Vagina (tissue), 2 donors: Measurements from ENCODE around the gene CHD6. TPM values are rescaled to one million over a fixed set of nuclear protein-coding genes. Genes with fewer than 3 reads are reported as not detected.

Source experiments
- DNase-seq, 2 donors: peaks; one replicate each; pipeline ENCODE4 v3.0.0-alpha.2; 2017; ENCODE audit errors: extremely low spot score in 2 of 2
- H3K27ac ChIP-seq: fragments of 200-600 bp; sonication (generic); one replicate; pipeline ENCODE4 v1.5.1; 2019
- H3K27me3 ChIP-seq: fragments of 200-600 bp; sonication (generic); one replicate; pipeline ENCODE4 v1.5.1; 2019
- H3K36me3 ChIP-seq, 2 donors: fragments of 200-600 bp; sonication (generic); one replicate each; pipeline ENCODE4 v1.5.1; 2017 to 2019
- H3K4me1 ChIP-seq: fragments of 200-600 bp; sonication (generic); one replicate; pipeline ENCODE4 v1.5.1; 2019
- H3K4me3 ChIP-seq, 2 donors: fragments of 200-600 bp; sonication (generic); 1 replicate in 1 of 2; 2 replicates in 1 of 2; pipeline ENCODE4 v1.5.1; 2016 to 2019
- H3K9me3 ChIP-seq: fragments of 200-600 bp; sonication (generic); one replicate; pipeline ENCODE4 v1.5.1; 2019
- CTCF ChIP-seq, 3 experiments: fragments of 450-650 bp in 2 of 3; fragments of 200-600 bp in 1 of 3; sonication (generic) in 1 of 3; IDR thresholded peaks; one replicate each; pipeline ENCODE4 v1.5.1; 2017 to 2019; ENCODE audit warnings: antibody characterized with exemption in 3 of 3, mild to moderate bottlenecking in 2 of 3, moderate library complexity in 2 of 3
- POLR2A ChIP-seq, 2 donors: fragments of 450-650 bp; IDR thresholded peaks; one replicate each; pipeline ENCODE4 v1.6.1; 2017; ENCODE audit warnings: antibody characterized with exemption in 2 of 2, mild to moderate bottlenecking in 2 of 2, moderate library complexity in 2 of 2
- POLR2AphosphoS5 ChIP-seq, 2 donors: sonication (generic); formaldehyde crosslinking; IDR thresholded peaks; one replicate each; pipeline ENCODE4 v1.9.0; 2017; ENCODE audit warnings: antibody characterized with exemption in 2 of 2, mild to moderate bottlenecking in 2 of 2, low read depth in 1 of 2; ENCODE audit not compliant: insufficient read depth in 1 of 2
- intact Hi-C: fragments of 100-400 bp; cut with DNase I; formaldehyde crosslinking; loops from one replicate; pipeline ENCODE4 v1.15.1; 2023
- total RNA-seq: library from RNA; depleted of rRNA; stranded (reverse); fragments of >200 nt; gene quantifications from one replicate; pipeline ENCODE4 v1.2.3, GENCODE V29; 2016

Gene CHD6
- total RNA-seq, 1 donor from 2014 or later: 37.6 TPM

- intact Hi-C loops: no loop called here
- Histone ChIP-seq H3K27me3 (no peaks in the 10 kb centered on the region), H3K9me3 (no peaks in the 10 kb centered on the region), H3K4me3 (no peak overlapping the region), H3K4me1 (peaks cover 10% of the 10 kb centered on the region), H3K36me3 (no peaks in the 10 kb centered on the region), H3K27ac (no peak overlapping the region)
- no peak for DNase-seq
- no peak for TF ChIP-seq CTCF (IDR thresholded peaks at IDR 0.05)
- TF ChIP-seq POLR2AphosphoS5 (IDR thresholded peaks at IDR 0.05; ENCODE audit: insufficient read depth in 1 of 2, low read depth in 1 of 2): no peak
- TF ChIP-seq POLR2A (IDR thresholded peaks at IDR 0.05): no peak
Measured at GRCh38 chr20:41643504-41643938, 25.3 kb upstream of the CHD6 start.

- intact Hi-C loops: no loop called here
- no peak for TF ChIP-seq POLR2A (IDR thresholded peaks at IDR 0.05)
Measured at GRCh38 chr20:41639630-41640029, 21.5 kb upstream of the CHD6 start.

GRCh38 chr20:41638456-41638855 is 20.3 kb upstream of the CHD6 start:
- intact Hi-C loops: no loop called here
- TF ChIP-seq POLR2A (IDR thresholded peaks at IDR 0.05): no peak
- no peak for TF ChIP-seq POLR2AphosphoS5 (IDR thresholded peaks at IDR 0.05; ENCODE audit: insufficient read depth in 1 of 2, low read depth in 1 of 2)
- TF ChIP-seq CTCF (IDR thresholded peaks at IDR 0.05): no peak
- no peak for DNase-seq
- Histone ChIP-seq H3K36me3 (no peaks in the 10 kb centered on the region), H3K27ac (no peak overlapping the region), H3K27me3 (no peaks in the 10 kb centered on the region), H3K4me3 (no peak overlapping the region), H3K9me3 (no peaks in the 10 kb centered on the region), H3K4me1 (peaks cover under 1% of the 10 kb centered on the region)

More at GRCh38 chr20:41639630-41640029, 21.5 kb upstream of the CHD6 start:
- H3K27ac ChIP-seq: no peak overlapping the region
- H3K4me3 ChIP-seq: no peak overlapping the region
- no peak for DNase-seq
- no peaks in the 10 kb centered on the region for H3K36me3 ChIP-seq
- peaks cover 8% of the 10 kb centered on the region for H3K4me1 ChIP-seq
- H3K9me3 ChIP-seq: no peaks in the 10 kb centered on the region
- no peaks in the 10 kb centered on the region for H3K27me3 ChIP-seq

GRCh38 chr20:41635158-41635557 is 17.0 kb upstream of the CHD6 start:
- no peaks in the 10 kb centered on the region for H3K36me3 ChIP-seq
- TF ChIP-seq CTCF (IDR thresholded peaks at IDR 0.05) (no peak), POLR2A (IDR thresholded peaks at IDR 0.05) (no peak), POLR2AphosphoS5 (IDR thresholded peaks at IDR 0.05; ENCODE audit: insufficient read depth in 1 of 2, low read depth in 1 of 2) (no peak)
- no peak overlapping the region for H3K4me3 ChIP-seq
- no peak overlapping the region for H3K27ac ChIP-seq
- no peaks in the 10 kb centered on the region for H3K27me3 ChIP-seq
- no peak for DNase-seq
- no peaks in the 10 kb centered on the region for H3K4me1 ChIP-seq
- H3K9me3 ChIP-seq: no peaks in the 10 kb centered on the region
- intact Hi-C loops: no loop called here

- Histone ChIP-seq H3K4me1 (no peaks in the 10 kb centered on the region), H3K27ac (no peak overlapping the region), H3K36me3 (no peaks in the 10 kb centered on the region), H3K4me3 (no peak overlapping the region), H3K9me3 (no peaks in the 10 kb centered on the region), H3K27me3 (no peaks in the 10 kb centered on the region)
- intact Hi-C loops: no loop called here
- no peak for DNase-seq
- TF ChIP-seq POLR2AphosphoS5 (IDR thresholded peaks at IDR 0.05; ENCODE audit: insufficient read depth in 1 of 2, low read depth in 1 of 2) (no peak), CTCF (IDR thresholded peaks at IDR 0.05) (no peak), POLR2A (IDR thresholded peaks at IDR 0.05) (no peak)
Measured at GRCh38 chr20:41632896-41633295, 14.7 kb upstream of the CHD6 start.
